H1 (cell line): ENCODE data around the gene SYK. TPM values are rescaled to one million over a fixed set of nuclear protein-coding genes. Genes with fewer than 3 reads are reported as not detected.
A peak's percentile ranks its signal among the peaks of the same experiment; 100 is the strongest.

Experiments used
- CTCF ChIA-PET: fragments of 300-600 bp; sonication (Branson Sonifier 250); formaldehyde crosslinking; loops from one replicate; lab custom pipeline; 2021; ENCODE audit not compliant: partially characterized antibody; lab: Charles Lee
- POLR2A ChIA-PET: fragments of 300-600 bp; sonication (Branson Sonifier 250); formaldehyde crosslinking; loops from one replicate; lab custom pipeline; 2021; ENCODE audit warnings: inconsistent platforms; ENCODE audit not compliant: partially characterized antibody; lab: Charles Lee
- DNase-seq, 2 experiments: peaks; one replicate each; pipeline versions ENCODE4 v3.0.0 to v3.0.0-alpha.2; 2010 to 2022; ENCODE audit warnings: low spot score in 2 of 2, low read depth in 1 of 2, mixed read lengths in 1 of 2
- FAIRE-seq: peaks from 2 replicates; lab custom pipeline; 2011; peaks lifted over from hg19 to GRCh38; lab: Jason Lieb, UNC
- H2AFZ ChIP-seq: 2 replicates; pipeline ENCODE4 v1.8.1; 2012; ENCODE audit warnings: low read length, inconsistent platforms
- H2AK5ac ChIP-seq: 2 replicates; pipeline ENCODE4 v1.6.1; 2013; ENCODE audit warnings: low read depth, low read length
- H2BK120ac ChIP-seq: replicated peaks from 2 replicates; pipeline ENCODE3; 2013; ENCODE audit warnings: low read depth, low read length, inconsistent platforms
- H2BK12ac ChIP-seq: 2 replicates; pipeline ENCODE4 v1.6.1; 2013; ENCODE audit warnings: low read depth, low read length
- H2BK15ac ChIP-seq: 2 replicates; pipeline ENCODE4 v1.6.1; 2013; ENCODE audit warnings: low read length
- H2BK20ac ChIP-seq: 2 replicates; pipeline ENCODE4 v1.6.1; 2013; ENCODE audit warnings: low read length
- H2BK5ac ChIP-seq: 2 replicates; pipeline ENCODE4 v1.6.1; 2013; ENCODE audit warnings: low read depth, low read length
- H3K14ac ChIP-seq: 2 replicates; pipeline ENCODE4 v1.6.1; 2013; ENCODE audit warnings: inconsistent platforms; ENCODE audit not compliant: insufficient read length
- H3K18ac ChIP-seq: 2 replicates; pipeline ENCODE4 v1.6.1; 2013; ENCODE audit warnings: low read length; ENCODE audit errors: extremely low read depth
- H3K23ac ChIP-seq: 2 replicates; pipeline ENCODE4 v1.6.1; 2013; ENCODE audit warnings: inconsistent platforms; ENCODE audit not compliant: insufficient read length
- H3K23me2 ChIP-seq: 2 replicates; pipeline ENCODE4 v1.6.1; 2013; ENCODE audit warnings: low read depth, low read length
- H3K27ac ChIP-seq: 2 replicates; pipeline ENCODE4 v1.6.1; 2011; ENCODE audit warnings: low read depth, low read length, inconsistent platforms
- H3K27me3 ChIP-seq, 4 experiments: replicated peaks in 1 of 4; 1 replicate in 1 of 4; 2 replicates in 3 of 4; pipeline versions ENCODE4 v1.6.1 to v1.8.1; 2011 to 2013; ENCODE audit warnings: low read length in 3 of 4, mild to moderate bottlenecking in 3 of 4, inconsistent platforms in 2 of 4, mixed read lengths in 2 of 4, moderate library complexity in 1 of 4; ENCODE audit not compliant: control insufficient read depth in 3 of 4, insufficient read depth in 3 of 4; ENCODE audit errors: extremely low read depth in 1 of 4
- H3K36me3 ChIP-seq, 4 experiments: 2 replicates each; pipeline versions ENCODE4 v1.6.1 to v1.8.1; 2011 to 2013; ENCODE audit warnings: mild to moderate bottlenecking in 4 of 4, low read length in 3 of 4, moderate library complexity in 2 of 4, control low read depth in 1 of 4, inconsistent platforms in 1 of 4; ENCODE audit not compliant: insufficient read depth in 4 of 4, control insufficient read depth in 2 of 4
- H3K4ac ChIP-seq: replicated peaks from 2 replicates; pipeline ENCODE3; 2013; ENCODE audit warnings: low read length, low read depth, mixed read lengths, inconsistent platforms; ENCODE audit not compliant: insufficient read length
- H3K4me1 ChIP-seq, 4 experiments: replicated peaks in 1 of 4; 1 replicate in 1 of 4; 2 replicates in 3 of 4; pipeline versions ENCODE4 v1.6.1 to v1.8.1; 2011 to 2013; ENCODE audit warnings: low read length in 3 of 4, inconsistent platforms in 2 of 4, mixed read lengths in 1 of 4; ENCODE audit not compliant: insufficient read depth in 4 of 4, control insufficient read depth in 3 of 4
- H3K4me2 ChIP-seq, 2 experiments: 2 replicates each; pipeline versions ENCODE4 v1.6.1 to v1.8.1; 2011 to 2013; ENCODE audit warnings: low read depth in 2 of 2, low read length in 2 of 2, control low read depth in 1 of 2, inconsistent platforms in 1 of 2, mild to moderate bottlenecking in 1 of 2; ENCODE audit not compliant: insufficient read depth in 1 of 2
- H3K4me3 ChIP-seq, 4 experiments: fragments of 200-600, 300-600 bp in 1 of 4; sonication (generic), shearing (Covaris generic), sonication (Bioruptor Twin) in 1 of 4; 2 replicates each; pipeline versions ENCODE4 v1.5.1 to v1.8.1; 2011 to 2016; ENCODE audit warnings: low read length in 4 of 4, low read depth in 3 of 4, control low read depth in 2 of 4, inconsistent platforms in 2 of 4, mild to moderate bottlenecking in 2 of 4, mixed read lengths in 1 of 4, moderate library complexity in 1 of 4; ENCODE audit not compliant: insufficient read depth in 2 of 4; ENCODE audit errors: extremely low read depth in 1 of 4
- H3K56ac ChIP-seq: replicated peaks from 2 replicates; pipeline ENCODE3; 2013; ENCODE audit warnings: low read depth, mild to moderate bottlenecking, mixed read lengths, low read length, inconsistent platforms; ENCODE audit not compliant: insufficient read length
- H3K79me1 ChIP-seq: 2 replicates; pipeline ENCODE4 v1.6.1; 2013; ENCODE audit warnings: low read depth, low read length, control low read depth
- H3K79me2 ChIP-seq, 2 experiments: 2 replicates each; pipeline versions ENCODE4 v1.6.1 to v1.8.1; 2012 to 2013; ENCODE audit warnings: low read length in 2 of 2, mild to moderate bottlenecking in 2 of 2, inconsistent platforms in 1 of 2; ENCODE audit not compliant: insufficient read depth in 2 of 2, control insufficient read depth in 1 of 2
- H3K9ac ChIP-seq, 4 experiments: replicated peaks in 1 of 4; 1 replicate in 1 of 4; 2 replicates in 3 of 4; pipeline versions ENCODE4 v1.6.1 to v1.8.1; 2011 to 2013; ENCODE audit warnings: low read depth in 3 of 4, low read length in 3 of 4, control low read depth in 2 of 4, mild to moderate bottlenecking in 2 of 4, moderate library complexity in 2 of 4, inconsistent platforms in 1 of 4; ENCODE audit errors: extremely low read depth in 1 of 4
- H3K9me3 ChIP-seq, 2 experiments: 2 replicates each; pipeline versions ENCODE4 v1.6.1 to v1.8.1; 2012 to 2013; ENCODE audit warnings: mild to moderate bottlenecking in 2 of 2, moderate library complexity in 2 of 2, control low read depth in 1 of 2, inconsistent platforms in 1 of 2, low read depth in 1 of 2, low read length in 1 of 2, mixed read lengths in 1 of 2; ENCODE audit not compliant: insufficient read depth in 2 of 2
- H4K20me1 ChIP-seq, 2 experiments: replicated peaks in 1 of 2; 2 replicates each; pipeline versions ENCODE3 to v1.8.1; 2011 to 2013; ENCODE audit warnings: inconsistent platforms in 2 of 2, low read length in 2 of 2, mild to moderate bottlenecking in 1 of 2; ENCODE audit not compliant: insufficient read depth in 2 of 2, control insufficient read depth in 1 of 2
- H4K5ac ChIP-seq: 2 replicates; pipeline ENCODE4 v1.6.1; 2013; ENCODE audit warnings: low read length, low read depth, mixed read lengths, inconsistent platforms; ENCODE audit not compliant: insufficient read length
- H4K8ac ChIP-seq: 2 replicates; pipeline ENCODE4 v1.8.0; 2013; ENCODE audit warnings: mild to moderate bottlenecking, moderate library complexity, low read length, inconsistent platforms; ENCODE audit not compliant: insufficient read depth; ENCODE audit errors: extremely low read depth
- H4K91ac ChIP-seq: replicated peaks from 2 replicates; pipeline ENCODE3; 2013; ENCODE audit warnings: low read length, mixed read lengths, inconsistent platforms; ENCODE audit not compliant: insufficient read length
- BCL11A ChIP-seq, 2 experiments: IDR thresholded peaks; one replicate each; pipeline ENCODE4 v1.6.1; 2011; ENCODE audit warnings: low read depth in 2 of 2, low read length in 2 of 2, mild to moderate bottlenecking in 2 of 2
- CHD1 ChIP-seq: IDR thresholded peaks from 2 replicates; pipeline ENCODE4 v1.6.1; 2012; ENCODE audit warnings: low read depth, low read length, improper control_type of control experiment
- EZH2 ChIP-seq: fragments of 200-600 bp; sonication (generic); IDR thresholded peaks from 2 replicates; pipeline ENCODE4 v1.7.1; 2012; ENCODE audit warnings: low read depth, mild to moderate bottlenecking, moderate library complexity, low read length, inconsistent platforms; ENCODE audit not compliant: severe bottlenecking
- FOSL1 ChIP-seq: IDR thresholded peaks from 2 replicates; pipeline ENCODE4 v1.6.1; 2011; ENCODE audit warnings: mild to moderate bottlenecking, low read depth, low read length, moderate library complexity; ENCODE audit not compliant: insufficient read depth
- HDAC6 ChIP-seq: IDR thresholded peaks from one replicate; pipeline ENCODE4 v1.7.1; 2012; ENCODE audit warnings: low read depth, mild to moderate bottlenecking, inconsistent platforms, low read length, moderate library complexity
- RAD21 ChIP-seq, 2 experiments: IDR thresholded peaks in 1 of 2; conservative IDR thresholded peaks in 1 of 2; 2 replicates each; pipeline ENCODE4 v1.6.1; 2011; ENCODE audit warnings: low read depth in 2 of 2, low read length in 2 of 2, improper control_type of control experiment in 1 of 2, inconsistent platforms in 1 of 2, mild to moderate bottlenecking in 1 of 2, moderate library complexity in 1 of 2
- RFX5 ChIP-seq: IDR thresholded peaks from 2 replicates; pipeline ENCODE4 v1.6.1; 2011; ENCODE audit warnings: low read depth, low read length, improper control_type of control experiment, borderline replicate concordance
- TEAD4 ChIP-seq: IDR thresholded peaks from 2 replicates; pipeline ENCODE4 v1.6.1; 2012; ENCODE audit warnings: low read depth, low read length, inconsistent platforms, mixed read lengths
- WGBS, 2 experiments: shearing (Covaris generic) in 1 of 2; methylation state at CpG; one replicate each; pipeline versions ENCODE4 v1.1.6 to v1.1.7; 2013 to 2015; ENCODE audit warnings: low lambda C conversion rate in 2 of 2, mixed read lengths in 2 of 2, inconsistent platforms in 1 of 2, low coverage in 1 of 2, missing lambda C conversion rate in 1 of 2; ENCODE audit not compliant: insufficient replicate concordance in 2 of 2, insufficient coverage in 1 of 2, insufficient read length in 1 of 2; ENCODE audit errors: extremely low coverage in 1 of 2, missing lambda C conversion rate in 1 of 2; 5-methylcytosine and 5-hydroxymethylcytosine counted together
- polyA plus RNA-seq, 7 experiments: library from polyadenylated mRNA; depleted of rRNA in 3 of 7; stranded (reverse) in 5 of 7; unstranded in 2 of 7; fragments of >200 nt in 5 of 7; fragments of 200-250 nt in 2 of 7; gene quantifications; 1 replicate in 5 of 7; 2 replicates in 1 of 7; 4 replicates in 1 of 7; pipeline versions ENCODE4 v1.2.1 to v1.2.3, GENCODE V29; 2011 to 2013; ENCODE audit warnings: missing spikeins in 2 of 7, mixed read lengths in 2 of 7
- total RNA-seq: library from RNA; stranded (reverse); fragmentation: NEBNext Ultra II Directional; extraction: Animal tissue kit (Norgen Biotek cat#: 25700); gene quantifications from 2 replicates; pipeline ENCODE4 v1.2.1, GENCODE V29; 2021
- TF ChIP-seq, protein P1 (sequence below), 3 experiments: IDR thresholded peaks; 1 replicate in 2 of 3; 2 replicates in 1 of 3; pipeline versions ENCODE4 v1.5.1 to v1.6.1; 2011; ENCODE audit warnings: low read length in 3 of 3, mild to moderate bottlenecking in 3 of 3, inconsistent platforms in 2 of 3, low read depth in 1 of 3, moderate library complexity in 1 of 3; ENCODE audit not compliant: insufficient read depth in 1 of 3; ENCODE audit errors: control extremely low read depth in 1 of 3

Gene SYK
- total and polyA plus RNA-seq, 2 of the 8 experiments (the other 6 are each of a cell fraction or from before 2014, with no cell fraction given): 1.5 to 4.4 TPM

DNA sequence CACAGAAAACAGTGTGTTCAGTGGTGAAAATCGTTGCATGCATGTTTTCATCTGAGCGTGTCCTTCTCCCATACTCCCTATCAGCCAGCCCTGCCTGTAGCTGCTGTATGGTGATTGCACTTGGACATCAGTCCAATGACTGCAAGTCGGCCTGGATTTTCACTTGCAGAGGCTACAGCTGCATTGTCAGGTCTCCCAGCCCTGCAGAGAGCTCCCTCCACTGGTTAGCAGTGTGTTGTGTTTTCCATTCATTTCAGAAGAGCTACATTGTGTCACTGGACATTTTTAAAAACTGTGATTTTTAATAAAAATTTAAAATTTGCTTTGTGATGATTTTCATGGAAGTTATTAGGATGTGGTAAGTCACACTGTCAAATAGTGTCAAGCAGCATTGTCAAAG lies 96.6 kb downstream of the SYK start:
- Histone ChIP-seq H4K91ac (peak overlapping the region; percentile 29), H4K8ac (no peak overlapping the region), H2BK5ac (no peak overlapping the region), H3K18ac (no peak overlapping the region), H2BK20ac (no peak overlapping the region), H4K20me1 (peaks cover 0 to 3% of the 10 kb centered on the region in 2 experiments), H2BK12ac (peak overlapping the region; percentile 55; the same call in 1 of the 2 replicates), H2BK15ac (no peak overlapping the region; the same call in 1 of the 2 replicates), H3K4me2 (no peak overlapping the region), H3K27ac (no peak overlapping the region), H3K9ac (no peak overlapping the region; a peak in 1 of 7 replicates), H3K23ac (no peak overlapping the region), H3K56ac (no peak overlapping the region), H3K9me3 (no peaks in the 10 kb centered on the region), H3K4ac (no peak overlapping the region), H4K5ac (no peak overlapping the region), H3K79me2 (no peaks in the 10 kb centered on the region), H3K23me2 (no peaks in the 10 kb centered on the region; the same call in 1 of the 2 replicates), H3K36me3 (no peaks in the 10 kb centered on the region), H3K79me1 (no peaks in the 10 kb centered on the region), H3K27me3 (no peaks in the 10 kb centered on the region), H2AK5ac (no peak overlapping the region), H2AFZ (no peak overlapping the region), H3K14ac (no peak overlapping the region), H3K4me3 (no peak overlapping the region), H2BK120ac (no peak overlapping the region), H3K4me1 (peaks cover 5 to 13% (median 7%) of the 10 kb centered on the region in 4 experiments)
- DNase-seq (no peak), FAIRE-seq (no peak)
- TF ChIP-seq FOSL1: no peak
- no peak for TF ChIP-seq RFX5
- TF ChIP-seq, protein P1, sequence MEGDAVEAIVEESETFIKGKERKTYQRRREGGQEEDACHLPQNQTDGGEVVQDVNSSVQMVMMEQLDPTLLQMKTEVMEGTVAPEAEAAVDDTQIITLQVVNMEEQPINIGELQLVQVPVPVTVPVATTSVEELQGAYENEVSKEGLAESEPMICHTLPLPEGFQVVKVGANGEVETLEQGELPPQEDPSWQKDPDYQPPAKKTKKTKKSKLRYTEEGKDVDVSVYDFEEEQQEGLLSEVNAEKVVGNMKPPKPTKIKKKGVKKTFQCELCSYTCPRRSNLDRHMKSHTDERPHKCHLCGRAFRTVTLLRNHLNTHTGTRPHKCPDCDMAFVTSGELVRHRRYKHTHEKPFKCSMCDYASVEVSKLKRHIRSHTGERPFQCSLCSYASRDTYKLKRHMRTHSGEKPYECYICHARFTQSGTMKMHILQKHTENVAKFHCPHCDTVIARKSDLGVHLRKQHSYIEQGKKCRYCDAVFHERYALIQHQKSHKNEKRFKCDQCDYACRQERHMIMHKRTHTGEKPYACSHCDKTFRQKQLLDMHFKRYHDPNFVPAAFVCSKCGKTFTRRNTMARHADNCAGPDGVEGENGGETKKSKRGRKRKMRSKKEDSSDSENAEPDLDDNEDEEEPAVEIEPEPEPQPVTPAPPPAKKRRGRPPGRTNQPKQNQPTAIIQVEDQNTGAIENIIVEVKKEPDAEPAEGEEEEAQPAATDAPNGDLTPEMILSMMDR (IDR thresholded peaks at IDR 0.05; ENCODE audit: control extremely low read depth in 1 of 3, insufficient read depth in 1 of 3, low read depth in 1 of 3, low read length in 3 of 3): peak; percentile 41 to 52 (median 52)
- no peak for TF ChIP-seq TEAD4
- no peak for TF ChIP-seq EZH2
- peak; percentile 22 to 47; a peak in 3 of 4 replicates for TF ChIP-seq RAD21 (IDR thresholded peaks at IDR 0.05 in 1 of 2, conservative IDR thresholded peaks at IDR 0.05 in 1 of 2; ENCODE audit: low read depth in 2 of 2, low read length in 2 of 2)
- TF ChIP-seq HDAC6: no peak
- TF ChIP-seq BCL11A (IDR thresholded peaks at IDR 0.05; ENCODE audit: low read depth in 2 of 2, low read length in 2 of 2): no peak
- TF ChIP-seq CHD1: no peak
- ChIA-PET CTCF (interaction anchor here (0.5 to 2.5 kb wide), 21 partner anchors 8 to 860 kb away, joined by 3 to 12 read pairs (median 3); no protein-coding TSS in a partner anchor), POLR2A (no interaction called here)
- 92% methylated on average over 3 of the region's 3 CpGs; no CpG with 5 or more reads in 1 of the 2 experiments for WGBS, 2 experiments
